ENCODE results near the gene PROZ.

The PROZ gene

GRCh38 chr13:113209336-113209758 is 50.9 kb downstream of the PROZ start, which contains the start of gene CUL4A:
TSS of gene CUL4A (plus strand) at chr13:113209613. CDS start at chr13:113209628, 15 bp downstream.
- peak; percentile 83 for DNase-seq

GRCh38 chr13:113209759-113210421 is 51.4 kb downstream of the PROZ start:
- peak; percentile 56 for DNase-seq

- peak; percentile 18 for DNase-seq
Observed at GRCh38 chr13:113210833-113211232, 52.4 kb downstream of the PROZ start.

GRCh38 chr13:113211774-113212173 is 53.3 kb downstream of the PROZ start:
- DNase-seq = peak; percentile 13

- no peak for DNase-seq
Observed at GRCh38 chr13:113216254-113217048, 58.0 kb downstream of the PROZ start.

GRCh38 chr13:113218586-113218985 is 60.1 kb downstream of the PROZ start:
- DNase-seq = no peak

GRCh38 chr13:113219256-113219940 is 61.0 kb downstream of the PROZ start:
- no peak for DNase-seq

- no peak for DNase-seq
Observed at GRCh38 chr13:113220141-113220598, 61.7 kb downstream of the PROZ start.

GRCh38 chr13:113220877-113221276 is 62.4 kb downstream of the PROZ start:
- no peak for DNase-seq

Data from inflammatory macrophage treated with lipopolysaccharide for 4 hours (primary cell).